Keratinocyte (primary cell): ENCODE results near the gene CATSPER1. TPM values are rescaled to one million over a fixed set of nuclear protein-coding genes. Genes with fewer than 3 reads are reported as not detected.

Experiments
- DNase-seq: peaks from one replicate; pipeline ENCODE4 v3.0.0-alpha.2; 2011; ENCODE audit warnings: low read depth, missing footprints, low spot score
- FAIRE-seq: peaks from 2 replicates; lab custom pipeline; 2011; peaks lifted over from hg19 to GRCh38; lab: Jason Lieb, UNC
- H2AFZ ChIP-seq: 2 replicates; pipeline ENCODE4 v1.6.0; 2012; ENCODE audit warnings: low read length, control low read depth, inconsistent platforms; ENCODE audit not compliant: control insufficient read depth
- H3K27ac ChIP-seq: 2 replicates; pipeline ENCODE4 v1.5.1; 2011; ENCODE audit warnings: low read length; ENCODE audit not compliant: control insufficient read depth, insufficient read depth
- H3K27me3 ChIP-seq: 3 replicates; pipeline ENCODE4 v1.6.0; 2011; ENCODE audit warnings: low read length; ENCODE audit not compliant: control insufficient read depth, insufficient read depth; ENCODE audit errors: extremely low read depth
- H3K36me3 ChIP-seq, 2 experiments: 2 replicates in 1 of 2; 3 replicates in 1 of 2; pipeline ENCODE4 v1.5.1; 2011; ENCODE audit warnings: low read length in 2 of 2, mild to moderate bottlenecking in 1 of 2; ENCODE audit not compliant: control insufficient read depth in 2 of 2, insufficient read depth in 2 of 2; ENCODE audit errors: extremely low read depth in 1 of 2
- H3K4me1 ChIP-seq: 3 replicates; pipeline ENCODE4 v1.5.1; 2011; ENCODE audit warnings: low read length; ENCODE audit not compliant: control insufficient read depth, insufficient read depth; ENCODE audit errors: extremely low read depth
- H3K4me2 ChIP-seq: 3 replicates; pipeline ENCODE4 v1.6.0; 2011; ENCODE audit warnings: low read depth, low read length; ENCODE audit not compliant: control insufficient read depth, insufficient read depth; ENCODE audit errors: extremely low read depth
- H3K4me3 ChIP-seq, 3 experiments: fragments of 200-600 bp in 1 of 3; sonication (generic) in 1 of 3; 2 replicates in 2 of 3; 3 replicates in 1 of 3; pipeline ENCODE4 v1.5.1; 2011 to 2016; ENCODE audit warnings: low read length in 3 of 3, mild to moderate bottlenecking in 3 of 3, control low read depth in 2 of 3, inconsistent platforms in 1 of 3, low read depth in 1 of 3, mixed read lengths in 1 of 3, mixed run types in 1 of 3, moderate library complexity in 1 of 3; ENCODE audit not compliant: control insufficient read depth in 2 of 3, insufficient read depth in 2 of 3; ENCODE audit errors: extremely low read depth in 1 of 3
- H3K79me2 ChIP-seq: 2 replicates; pipeline ENCODE4 v1.6.0; 2012; ENCODE audit warnings: low read length; ENCODE audit not compliant: control insufficient read depth, insufficient read depth
- H3K9ac ChIP-seq: 3 replicates; pipeline ENCODE4 v1.6.0; 2011; ENCODE audit warnings: low read length; ENCODE audit not compliant: control insufficient read depth, insufficient read depth; ENCODE audit errors: extremely low read depth
- H3K9me1 ChIP-seq: 3 replicates; pipeline ENCODE4 v1.6.0; 2011; ENCODE audit warnings: low read length; ENCODE audit not compliant: control insufficient read depth, insufficient read depth; ENCODE audit errors: extremely low read depth
- H3K9me3 ChIP-seq: 2 replicates; pipeline ENCODE4 v1.5.1; 2012; ENCODE audit warnings: low read depth, low read length; ENCODE audit not compliant: control insufficient read depth
- H4K20me1 ChIP-seq: 3 replicates; pipeline ENCODE4 v1.6.0; 2011; ENCODE audit warnings: low read length; ENCODE audit not compliant: control insufficient read depth, insufficient read depth; ENCODE audit errors: extremely low read depth
- EZH2 ChIP-seq: IDR thresholded peaks from one replicate; pipeline ENCODE4 v1.6.1; 2012; ENCODE audit warnings: inconsistent platforms, mild to moderate bottlenecking, low read length, moderate library complexity
- dilution Hi-C: fragments of 300-500 bp; cut with MboI; formaldehyde crosslinking; loops from one replicate; pipeline ENCODE4 v1.7.0; 2020; ENCODE audit warnings: low sequenced_read_pairs; ENCODE audit not compliant: extremely low pct_ligation_motif_present
- polyA plus RNA-seq, 5 experiments: library from polyadenylated mRNA; depleted of rRNA in 3 of 5; stranded (reverse) in 3 of 5; stranded (forward) in 1 of 5; unstranded in 1 of 5; fragments of >200 nt; gene quantifications; 1 replicate in 1 of 5; 2 replicates in 3 of 5; 3 replicates in 1 of 5; pipeline versions ENCODE4 v1.2.1 to v1.2.3, GENCODE V29; 2011 to 2012; ENCODE audit warnings: missing spikeins in 2 of 5, low read depth in 1 of 5, low replicate concordance in 1 of 5
- TF ChIP-seq, protein P1 (sequence below), 3 experiments: IDR thresholded peaks in 1 of 3; conservative IDR thresholded peaks in 1 of 3; optimal IDR thresholded peaks in 1 of 3; 2 replicates in 2 of 3; 3 replicates in 1 of 3; pipeline versions ENCODE3 to v1.5.1; 2011; ENCODE audit warnings: low read length in 3 of 3, mild to moderate bottlenecking in 3 of 3, moderate library complexity in 2 of 3, control low read depth in 1 of 3, inconsistent platforms in 1 of 3; ENCODE audit not compliant: insufficient read depth in 2 of 3; ENCODE audit errors: extremely low read depth in 1 of 3

The CATSPER1 gene
- polyA plus RNA-seq, 1 donor (not counting 4 experiments of a cell fraction or from before 2014, with no cell fraction given), result not detected

DNA sequence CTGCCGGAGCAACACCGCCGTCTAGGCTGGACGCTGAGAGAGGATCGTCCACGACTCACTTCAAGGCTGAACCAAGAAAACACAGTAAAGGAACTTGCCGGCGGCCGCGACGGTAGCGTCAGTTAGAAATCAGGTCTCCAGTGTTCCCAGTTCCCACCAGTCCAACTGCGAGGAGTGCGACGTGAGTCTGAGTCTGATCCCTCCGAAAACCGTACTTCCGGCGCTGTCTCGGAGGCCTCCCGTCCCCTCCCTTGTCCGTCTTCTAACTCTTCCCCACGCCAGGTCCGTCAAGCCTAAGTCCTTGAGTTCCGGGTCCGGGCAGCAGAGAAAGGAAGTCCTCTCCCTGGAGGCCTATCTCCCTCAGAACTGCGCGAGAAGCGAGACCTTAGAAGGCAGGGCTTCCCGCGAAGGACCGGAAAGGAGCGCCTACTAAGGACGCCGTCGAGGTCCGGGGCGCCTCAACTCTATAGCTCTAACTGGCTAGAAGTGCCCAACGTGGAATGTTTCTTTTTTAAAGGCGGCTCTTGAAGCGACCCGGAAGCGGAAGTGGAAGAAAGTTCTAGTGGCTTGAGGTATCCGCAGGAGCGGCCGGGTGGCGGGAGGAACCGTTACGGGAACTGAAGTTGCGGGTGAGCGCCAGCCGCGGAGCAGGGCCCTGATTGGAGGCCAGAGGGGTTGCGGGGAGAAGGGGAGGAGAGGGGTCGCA lies 24.2 kb downstream of the CATSPER1 start, which contains the start of the genes BANF1 and EIF1AD:
Gene BANF1, plus strand, starts transcription at position 562 of the 706 bp plus-strand sequence. CDS start 748 bp downstream, outside the sequence.
Gene EIF1AD, minus strand, starts transcription at position 216 of the 706 bp plus-strand sequence. CDS start 1,768 bp downstream, outside the sequence.
- Histone ChIP-seq H3K9me1 (peaks cover 2% of the 10 kb centered on the region), H3K36me3 (peaks cover 30 to 33% of the 10 kb centered on the region in 2 experiments), H2AFZ (peak within 1 kb of the TSS; percentile 97), H3K4me2 (peak within 1 kb of the TSS; percentile 90), H3K79me2 (peaks cover 47% of the 10 kb centered on the region), H3K27ac (peak within 1 kb of the TSS; percentile 91), H3K4me3 (peak within 1 kb of the TSS; percentile 92 to 100 (median 100)), H3K27me3 (no peaks in the 10 kb centered on the region), H3K4me1 (peaks cover 14% of the 10 kb centered on the region), H3K9ac (peak within 1 kb of the TSS; percentile 96), H4K20me1 (peaks cover 4% of the 10 kb centered on the region), H3K9me3 (no peaks in the 10 kb centered on the region)
- DNase-seq (peak; percentile 86), FAIRE-seq (no peak)
- dilution Hi-C loops, result no loop called here
- TF ChIP-seq EZH2, result no peak
- TF ChIP-seq, protein P1, sequence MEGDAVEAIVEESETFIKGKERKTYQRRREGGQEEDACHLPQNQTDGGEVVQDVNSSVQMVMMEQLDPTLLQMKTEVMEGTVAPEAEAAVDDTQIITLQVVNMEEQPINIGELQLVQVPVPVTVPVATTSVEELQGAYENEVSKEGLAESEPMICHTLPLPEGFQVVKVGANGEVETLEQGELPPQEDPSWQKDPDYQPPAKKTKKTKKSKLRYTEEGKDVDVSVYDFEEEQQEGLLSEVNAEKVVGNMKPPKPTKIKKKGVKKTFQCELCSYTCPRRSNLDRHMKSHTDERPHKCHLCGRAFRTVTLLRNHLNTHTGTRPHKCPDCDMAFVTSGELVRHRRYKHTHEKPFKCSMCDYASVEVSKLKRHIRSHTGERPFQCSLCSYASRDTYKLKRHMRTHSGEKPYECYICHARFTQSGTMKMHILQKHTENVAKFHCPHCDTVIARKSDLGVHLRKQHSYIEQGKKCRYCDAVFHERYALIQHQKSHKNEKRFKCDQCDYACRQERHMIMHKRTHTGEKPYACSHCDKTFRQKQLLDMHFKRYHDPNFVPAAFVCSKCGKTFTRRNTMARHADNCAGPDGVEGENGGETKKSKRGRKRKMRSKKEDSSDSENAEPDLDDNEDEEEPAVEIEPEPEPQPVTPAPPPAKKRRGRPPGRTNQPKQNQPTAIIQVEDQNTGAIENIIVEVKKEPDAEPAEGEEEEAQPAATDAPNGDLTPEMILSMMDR (optimal IDR thresholded peaks at IDR 0.05 in 1 of 3, IDR thresholded peaks at IDR 0.05 in 1 of 3, conservative IDR thresholded peaks at IDR 0.05 in 1 of 3; ENCODE audit: extremely low read depth in 1 of 3, insufficient read depth in 2 of 3, low read length in 3 of 3), result no peak

DNA sequence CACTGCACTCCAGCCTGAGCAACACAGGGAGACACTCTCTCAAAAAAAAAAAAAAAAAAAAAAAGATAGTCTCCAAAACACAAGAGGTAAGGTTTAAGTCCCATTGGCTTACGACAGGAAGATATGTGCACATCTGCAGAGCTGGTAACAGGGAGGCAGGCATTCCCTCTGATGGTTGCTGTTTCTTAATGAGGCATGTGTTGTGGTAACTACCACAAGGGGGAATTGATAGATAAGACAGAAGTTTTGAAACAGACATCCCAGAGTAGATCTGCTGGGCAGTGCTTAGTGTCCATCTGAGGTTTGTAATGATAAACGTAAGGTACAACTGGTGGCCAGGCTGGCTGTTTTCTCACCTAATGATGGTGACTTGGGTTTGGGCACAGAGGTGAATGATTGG lies 29.0 kb downstream of the CATSPER1 start:
- Histone ChIP-seq H3K27ac (no peak overlapping the region), H3K4me2 (no peak overlapping the region), H3K4me1 (peaks cover 5% of the 10 kb centered on the region), H3K79me2 (peaks cover 31% of the 10 kb centered on the region), H3K27me3 (no peaks in the 10 kb centered on the region), H3K9ac (no peak overlapping the region), H4K20me1 (peaks cover 4% of the 10 kb centered on the region), H3K4me3 (no peak overlapping the region), H3K9me1 (peaks cover 2% of the 10 kb centered on the region), H3K9me3 (no peaks in the 10 kb centered on the region), H3K36me3 (peaks cover 27 to 31% of the 10 kb centered on the region in 2 experiments), H2AFZ (no peak overlapping the region)
- dilution Hi-C loops, result no loop called here
- DNase-seq, result no peak
- TF ChIP-seq, protein P1 (optimal IDR thresholded peaks at IDR 0.05 in 1 of 3, IDR thresholded peaks at IDR 0.05 in 1 of 3, conservative IDR thresholded peaks at IDR 0.05 in 1 of 3; ENCODE audit: extremely low read depth in 1 of 3, insufficient read depth in 2 of 3, low read length in 3 of 3), result no peak
- no peak for TF ChIP-seq EZH2
- no peak for FAIRE-seq
